ENCODE results near the gene TNFRSF19.

The TNFRSF19 gene

GRCh38 chr13:23714672-23715071 lies 144.5 kb downstream of the TNFRSF19 start:
- no peaks in the 10 kb centered on the region for H3K79me2 ChIP-seq (ENCODE audit: low read length)
- H3K27ac ChIP-seq (ENCODE audit: low read length), result no peak overlapping the region
- H2AFZ ChIP-seq (ENCODE audit: low read length), result no peak overlapping the region
- TF ChIP-seq CTCF (IDR thresholded peaks at IDR 0.05; ENCODE audit: low read length) (no peak), EZH2phosphoT487 (IDR thresholded peaks at IDR 0.05; ENCODE audit: low read length) (no peak), EZH2 (optimal IDR thresholded peaks at IDR 0.05; ENCODE audit: low read depth, low read length) (no peak)
- DNase-seq, result no peak
- H3K9me2 ChIP-seq (replicated peaks; ENCODE audit: insufficient read depth, low read length), result no peaks in the 10 kb centered on the region
- H3K4me1 ChIP-seq (ENCODE audit: low read length), result no peaks in the 10 kb centered on the region
- H4K20me1 ChIP-seq (ENCODE audit: insufficient read depth, low read length), result no peaks in the 10 kb centered on the region
- no peak overlapping the region for H3K4me2 ChIP-seq (ENCODE audit: low read depth, low read length)
- no peaks in the 10 kb centered on the region for H3F3A ChIP-seq (ENCODE audit: insufficient read depth, low read length)
- H3K4me3 ChIP-seq (ENCODE audit: low read length), result no peak overlapping the region
- H3K9me3 ChIP-seq (replicated peaks; ENCODE audit: insufficient read depth, low read length), result no peaks in the 10 kb centered on the region
- H3K27me3 ChIP-seq (replicated peaks; ENCODE audit: insufficient read depth, low read length), result no peaks in the 10 kb centered on the region
- H3K36me3 ChIP-seq (replicated peaks; ENCODE audit: insufficient read depth, low read length), result no peaks in the 10 kb centered on the region
- no peak overlapping the region for H3K9ac ChIP-seq (ENCODE audit: low read length)

GRCh38 chr13:23715092-23715761 lies 145.0 kb downstream of the TNFRSF19 start:
- Histone ChIP-seq H2AFZ (ENCODE audit: low read length) (no peak overlapping the region), H3K9me2 (replicated peaks; ENCODE audit: insufficient read depth, low read length) (no peaks in the 10 kb centered on the region), H3K27me3 (replicated peaks; ENCODE audit: insufficient read depth, low read length) (no peaks in the 10 kb centered on the region), H3K36me3 (replicated peaks; ENCODE audit: insufficient read depth, low read length) (no peaks in the 10 kb centered on the region), H3K4me3 (ENCODE audit: low read length) (no peak overlapping the region), H3K79me2 (ENCODE audit: low read length) (no peaks in the 10 kb centered on the region), H3K9me3 (replicated peaks; ENCODE audit: insufficient read depth, low read length) (no peaks in the 10 kb centered on the region), H3K9ac (ENCODE audit: low read length) (no peak overlapping the region), H4K20me1 (ENCODE audit: insufficient read depth, low read length) (no peaks in the 10 kb centered on the region), H3K4me2 (ENCODE audit: low read depth, low read length) (no peak overlapping the region), H3F3A (ENCODE audit: insufficient read depth, low read length) (no peaks in the 10 kb centered on the region), H3K4me1 (ENCODE audit: low read length) (no peaks in the 10 kb centered on the region), H3K27ac (ENCODE audit: low read length) (no peak overlapping the region)
- TF ChIP-seq EZH2 (optimal IDR thresholded peaks at IDR 0.05; ENCODE audit: low read depth, low read length), result no peak
- TF ChIP-seq EZH2phosphoT487 (IDR thresholded peaks at IDR 0.05; ENCODE audit: low read length), result no peak
- TF ChIP-seq CTCF (IDR thresholded peaks at IDR 0.05; ENCODE audit: low read length), result no peak
- DNase-seq, result no peak

- H3K36me3 ChIP-seq (replicated peaks; ENCODE audit: insufficient read depth, low read length), result no peaks in the 10 kb centered on the region
- no peak overlapping the region for H3K4me3 ChIP-seq (ENCODE audit: low read length)
- no peak overlapping the region for H3K4me2 ChIP-seq (ENCODE audit: low read depth, low read length)
- no peaks in the 10 kb centered on the region for H3K9me3 ChIP-seq (replicated peaks; ENCODE audit: insufficient read depth, low read length)
- peak; percentile 19 for TF ChIP-seq CTCF (IDR thresholded peaks at IDR 0.05; ENCODE audit: low read length)
- TF ChIP-seq EZH2phosphoT487 (IDR thresholded peaks at IDR 0.05; ENCODE audit: low read length), result no peak
- H3K9me2 ChIP-seq (replicated peaks; ENCODE audit: insufficient read depth, low read length), result no peaks in the 10 kb centered on the region
- H3K27ac ChIP-seq (ENCODE audit: low read length), result no peak overlapping the region
- H3K4me1 ChIP-seq (ENCODE audit: low read length), result no peaks in the 10 kb centered on the region
- no peaks in the 10 kb centered on the region for H3K79me2 ChIP-seq (ENCODE audit: low read length)
- no peak overlapping the region for H2AFZ ChIP-seq (ENCODE audit: low read length)
- H3F3A ChIP-seq (ENCODE audit: insufficient read depth, low read length), result no peaks in the 10 kb centered on the region
- no peaks in the 10 kb centered on the region for H4K20me1 ChIP-seq (ENCODE audit: insufficient read depth, low read length)
- no peak overlapping the region for H3K9ac ChIP-seq (ENCODE audit: low read length)
- no peaks in the 10 kb centered on the region for H3K27me3 ChIP-seq (replicated peaks; ENCODE audit: insufficient read depth, low read length)
- no peak for DNase-seq
These were observed 145.6 kb downstream of the TNFRSF19 start for GRCh38 chr13:23715762-23716235.

All from MM.1S (cell line).